Heart left ventricle (tissue), 13 donors: ENCODE results near the gene TMEM258.

Source experiments
- POLR2A ChIP-seq, 2 donors: fragments of 450-650 bp; IDR thresholded peaks; one replicate each; pipeline ENCODE4 v1.6.1; 2017; ENCODE audit warnings: antibody characterized with exemption in 2 of 2, mild to moderate bottlenecking in 2 of 2, moderate library complexity in 2 of 2
- TF ChIP-seq, protein P1 (sequence below), 12 donors: fragments of 200-600 bp; sonication (generic) in 4 of 12; IDR thresholded peaks; one replicate each; pipeline versions ENCODE4 v1.5.0 to v1.8.0; 2018 to 2022; ENCODE audit warnings: antibody characterized with exemption in 12 of 12, mild to moderate bottlenecking in 5 of 12
- donor health status: ischemic (EF 13 %, LVEDD 7.1; RV severe dilation, severe dysfunction).
- donor health status: DM: no; HTN: yes; CAD: no.
- donor health status: DM: no; HTN: no; CAD: no.
- donor health status: ischemic (EF 25% LVEDD 6.9; RV normal size, moderate dysfunction).
- donor health status: ischemic (EF 25% LVEDD 5.7; RV mildly dilated, moderate dysfunction).
- donor health status: ischemic (EF 35%, LVEDD 5.7; RV mildly dilated, moderate dysfunction).
- donor health status: nonischemic (EF 11% LVEDD 7.7; RV severe dilation, severe dysfunction).
- donor health status: DM: yes; HTN: yes; CAD: no.
- donor health status: PGD.
- donor health status: ischemic (EF 29% LVEDD 5.4; RV normal size, mild dysfunction).
- donor health status: nonischemic (EF 23%, LVEDD 6.1; RV moderate dilation, normal function).

DNA sequence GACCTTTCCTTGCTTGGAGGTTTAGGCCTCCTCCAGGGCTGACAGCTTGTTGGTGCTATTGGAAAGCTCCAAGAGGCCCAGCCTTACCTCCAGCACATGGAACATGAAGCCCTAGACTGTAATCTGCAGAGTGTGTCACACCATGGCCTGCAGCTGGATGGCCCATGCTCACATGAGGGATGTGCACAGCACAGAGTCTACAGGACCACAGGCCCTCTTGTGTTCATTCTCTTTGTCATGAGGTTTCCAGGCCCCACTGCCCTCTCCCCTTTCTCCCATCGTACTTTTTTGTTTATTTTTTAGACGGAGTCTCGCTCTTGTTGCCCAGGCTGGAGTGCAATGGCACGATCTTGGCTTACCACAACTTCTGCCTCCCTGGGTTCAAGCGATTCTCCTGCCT lies 14.4 kb upstream of the TMEM258 start:
- TF ChIP-seq POLR2A (IDR thresholded peaks at IDR 0.05): no peak
- TF ChIP-seq, protein P1, sequence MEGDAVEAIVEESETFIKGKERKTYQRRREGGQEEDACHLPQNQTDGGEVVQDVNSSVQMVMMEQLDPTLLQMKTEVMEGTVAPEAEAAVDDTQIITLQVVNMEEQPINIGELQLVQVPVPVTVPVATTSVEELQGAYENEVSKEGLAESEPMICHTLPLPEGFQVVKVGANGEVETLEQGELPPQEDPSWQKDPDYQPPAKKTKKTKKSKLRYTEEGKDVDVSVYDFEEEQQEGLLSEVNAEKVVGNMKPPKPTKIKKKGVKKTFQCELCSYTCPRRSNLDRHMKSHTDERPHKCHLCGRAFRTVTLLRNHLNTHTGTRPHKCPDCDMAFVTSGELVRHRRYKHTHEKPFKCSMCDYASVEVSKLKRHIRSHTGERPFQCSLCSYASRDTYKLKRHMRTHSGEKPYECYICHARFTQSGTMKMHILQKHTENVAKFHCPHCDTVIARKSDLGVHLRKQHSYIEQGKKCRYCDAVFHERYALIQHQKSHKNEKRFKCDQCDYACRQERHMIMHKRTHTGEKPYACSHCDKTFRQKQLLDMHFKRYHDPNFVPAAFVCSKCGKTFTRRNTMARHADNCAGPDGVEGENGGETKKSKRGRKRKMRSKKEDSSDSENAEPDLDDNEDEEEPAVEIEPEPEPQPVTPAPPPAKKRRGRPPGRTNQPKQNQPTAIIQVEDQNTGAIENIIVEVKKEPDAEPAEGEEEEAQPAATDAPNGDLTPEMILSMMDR (IDR thresholded peaks at IDR 0.05): no peak
